ENCODE measurements around the gene MRPS27. TPM values are rescaled to one million over a fixed set of nuclear protein-coding genes. Genes with fewer than 3 reads are reported as not detected.

MRPS27 gene
- total RNA-seq (10 to 100 TPM; 14.8 to 43.3 (median 21.0) TPM), polyA plus RNA-seq (10 to 100 TPM; 22.0 to 24.5 (median 24.3) TPM)
- long read RNA-seq, donor 1, transcript MRPS27-201 (11 exons, 2,785 nt), result major isoform, 5 of 32 reads
- long read RNA-seq, donor 1, partial matches to known transcripts, result 27 of 32 reads
- long read RNA-seq, donor 1, other reads (novel, unspliced or antisense), result 0 of 32 reads
- long read RNA-seq, donor 2, transcript MRPS27-201 (11 exons, 2,785 nt), result major isoform, 9 of 9 reads
- long read RNA-seq, donor 2, partial matches to known transcripts, result 0 of 9 reads
- long read RNA-seq, donor 2, other reads (novel, unspliced or antisense), result 0 of 9 reads
- long read RNA-seq, donor 3, transcript MRPS27-201 (11 exons, 2,785 nt), result major isoform, 7 of 8 reads
- long read RNA-seq, donor 3, partial matches to known transcripts, result 0 of 8 reads
- long read RNA-seq, donor 3, other reads (novel, unspliced or antisense), result 0 of 8 reads
- long read RNA-seq, donor 4, result 0 reads
- long read RNA-seq, donor 5, transcript MRPS27-201 (11 exons, 2,785 nt), result major isoform, 13 of 14 reads
- long read RNA-seq, donor 5, partial matches to known transcripts, result 0 of 14 reads
- long read RNA-seq, donor 5, other reads (novel, unspliced or antisense), result 0 of 14 reads
- long read RNA-seq, donor 6, transcript MRPS27-201 (11 exons, 2,785 nt), result major isoform, 15 of 48 reads
- long read RNA-seq, donor 6, partial matches to known transcripts, result 32 of 48 reads
- long read RNA-seq, donor 6, other reads (novel, unspliced or antisense), result 0 of 48 reads
- long read RNA-seq, donor 7, transcript MRPS27-201 (11 exons, 2,785 nt), result major isoform, 9 of 12 reads
- long read RNA-seq, donor 7, partial matches to known transcripts, result 0 of 12 reads
- long read RNA-seq, donor 7, other reads (novel, unspliced or antisense), result 0 of 12 reads
- long read RNA-seq, donor 8, transcript MRPS27-201 (11 exons, 2,785 nt), result major isoform, 12 of 13 reads
- long read RNA-seq, donor 8, partial matches to known transcripts, result 0 of 13 reads
- long read RNA-seq, donor 8, other reads (novel, unspliced or antisense), result 0 of 13 reads
- long read RNA-seq, donor 9, transcript MRPS27-201 (11 exons, 2,785 nt), result major isoform, 12 of 12 reads
- long read RNA-seq, donor 9, partial matches to known transcripts, result 0 of 12 reads
- long read RNA-seq, donor 9, other reads (novel, unspliced or antisense), result 0 of 12 reads
- long read RNA-seq, donor 10, transcript MRPS27-201 (11 exons, 2,785 nt), result major isoform, 5 of 5 reads
- long read RNA-seq, donor 10, partial matches to known transcripts, result 0 of 5 reads
- long read RNA-seq, donor 10, other reads (novel, unspliced or antisense), result 0 of 5 reads

DNA sequence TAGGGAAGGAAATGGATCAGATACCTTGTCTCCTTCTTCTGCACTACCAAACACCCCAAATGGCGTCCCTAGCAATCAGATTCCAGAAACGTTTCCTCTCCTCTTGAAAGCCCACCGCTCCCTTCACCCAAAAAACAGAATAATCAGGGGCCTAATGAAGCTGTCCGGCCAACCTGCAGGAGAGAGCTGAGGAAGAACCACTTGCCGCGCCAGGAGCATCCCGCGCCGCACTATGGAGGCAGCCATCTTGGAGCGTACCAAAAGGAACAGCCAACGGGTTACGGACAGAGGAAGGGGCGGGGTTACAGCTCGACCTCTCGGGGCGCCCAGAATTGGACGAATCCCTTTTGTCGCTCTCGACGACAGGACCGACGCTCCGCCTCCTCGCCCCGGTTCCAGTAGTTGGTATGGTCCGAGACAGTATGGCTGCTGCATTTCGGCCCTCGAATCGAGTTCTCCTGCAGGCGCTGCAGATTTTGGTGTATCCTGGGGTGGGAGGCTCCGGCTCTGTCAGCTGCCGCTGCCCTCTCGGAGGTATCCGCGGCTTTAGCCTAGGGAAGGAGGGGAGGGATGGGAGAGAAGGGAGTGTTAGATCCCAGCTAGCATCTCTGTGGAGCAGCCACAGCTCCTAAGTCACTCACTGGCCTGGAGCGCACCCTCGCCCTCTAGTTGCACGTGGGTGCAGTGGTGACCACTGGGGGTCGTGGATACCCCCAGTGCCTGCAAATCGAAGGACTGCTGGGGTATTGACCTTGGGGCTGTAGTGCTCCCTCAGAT, at the start of gene MRPS27, which contains the start of gene PTCD2:
Gene MRPS27, minus strand, starts transcription at position 265 of the 777 bp plus-strand sequence. Its CDS starts 19 bp downstream, at position 246.
Gene PTCD2, plus strand, starts transcription at position 398 of the 777 bp plus-strand sequence. Its CDS starts 10 bp downstream, at position 408.
- 0 to 1% (median 0%) methylated on average over 23 to 40 of the region's 40 CpGs for WGBS, 5 donors

GRCh38 chr5:72369711-72370110, 49.7 kb upstream of the MRPS27 start:
- WGBS, 5 donors, result 86 to 93% (median 92%) methylated on average over 3 of the region's 3 CpGs
- no peak for DNase-seq
- H3K27ac ChIP-seq, result no peak overlapping the region
- TF ChIP-seq EP300 (IDR thresholded peaks at IDR 0.05), result no peak
- no peak for TF ChIP-seq POLR2A (IDR thresholded peaks at IDR 0.05)
- TF ChIP-seq POLR2AphosphoS5 (IDR thresholded peaks at IDR 0.05), result no peak
- TF ChIP-seq, protein P1, sequence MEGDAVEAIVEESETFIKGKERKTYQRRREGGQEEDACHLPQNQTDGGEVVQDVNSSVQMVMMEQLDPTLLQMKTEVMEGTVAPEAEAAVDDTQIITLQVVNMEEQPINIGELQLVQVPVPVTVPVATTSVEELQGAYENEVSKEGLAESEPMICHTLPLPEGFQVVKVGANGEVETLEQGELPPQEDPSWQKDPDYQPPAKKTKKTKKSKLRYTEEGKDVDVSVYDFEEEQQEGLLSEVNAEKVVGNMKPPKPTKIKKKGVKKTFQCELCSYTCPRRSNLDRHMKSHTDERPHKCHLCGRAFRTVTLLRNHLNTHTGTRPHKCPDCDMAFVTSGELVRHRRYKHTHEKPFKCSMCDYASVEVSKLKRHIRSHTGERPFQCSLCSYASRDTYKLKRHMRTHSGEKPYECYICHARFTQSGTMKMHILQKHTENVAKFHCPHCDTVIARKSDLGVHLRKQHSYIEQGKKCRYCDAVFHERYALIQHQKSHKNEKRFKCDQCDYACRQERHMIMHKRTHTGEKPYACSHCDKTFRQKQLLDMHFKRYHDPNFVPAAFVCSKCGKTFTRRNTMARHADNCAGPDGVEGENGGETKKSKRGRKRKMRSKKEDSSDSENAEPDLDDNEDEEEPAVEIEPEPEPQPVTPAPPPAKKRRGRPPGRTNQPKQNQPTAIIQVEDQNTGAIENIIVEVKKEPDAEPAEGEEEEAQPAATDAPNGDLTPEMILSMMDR (IDR thresholded peaks at IDR 0.05), result no peak
- no peaks in the 10 kb centered on the region for H3K27me3 ChIP-seq
- H3K4me3 ChIP-seq, result no peak overlapping the region
- peaks cover 0 to 6% (median 0%) of the 10 kb centered on the region in 4 donors for H3K36me3 ChIP-seq
- intact Hi-C loops (cut with DNase I; ENCODE audit: low total_unique reads), result loop anchor here (10.0 kb wide), 1 partner anchor 155 kb away; no protein-coding TSS in a partner anchor
- no peaks in the 10 kb centered on the region for H3K9me3 ChIP-seq
- H3K4me1 ChIP-seq, result peaks cover 0 to 12% (median 4%) of the 10 kb centered on the region in 4 donors

More for the DNA sequence above, at the start of gene MRPS27, which contains the start of gene PTCD2:
- peak; percentile 95 to 99 for DNase-seq
- Histone ChIP-seq H3K27ac (peak within 1 kb of the TSS; percentile 57 to 85 (median 66)), H3K36me3 (peaks cover 0 to 34% (median 25%) of the 10 kb centered on the region in 4 donors), H3K4me3 (peak within 1 kb of the TSS; percentile 74 to 94 (median 82)), H3K27me3 (no peaks in the 10 kb centered on the region), H3K4me1 (peaks cover 4 to 40% (median 28%) of the 10 kb centered on the region in 4 donors), H3K9me3 (no peaks in the 10 kb centered on the region)
- intact Hi-C loops (cut with DNase I; ENCODE audit: low total_unique reads), result no loop called here
- TF ChIP-seq, protein P1 (IDR thresholded peaks at IDR 0.05), result peak in 1 of 7 experiments; percentile 7
- TF ChIP-seq EP300 (IDR thresholded peaks at IDR 0.05) (no peak), POLR2AphosphoS5 (IDR thresholded peaks at IDR 0.05) (peak; percentile 57 to 93 (median 77)), POLR2A (IDR thresholded peaks at IDR 0.05) (peak in 1 of 4 donors; percentile 45)

DNA sequence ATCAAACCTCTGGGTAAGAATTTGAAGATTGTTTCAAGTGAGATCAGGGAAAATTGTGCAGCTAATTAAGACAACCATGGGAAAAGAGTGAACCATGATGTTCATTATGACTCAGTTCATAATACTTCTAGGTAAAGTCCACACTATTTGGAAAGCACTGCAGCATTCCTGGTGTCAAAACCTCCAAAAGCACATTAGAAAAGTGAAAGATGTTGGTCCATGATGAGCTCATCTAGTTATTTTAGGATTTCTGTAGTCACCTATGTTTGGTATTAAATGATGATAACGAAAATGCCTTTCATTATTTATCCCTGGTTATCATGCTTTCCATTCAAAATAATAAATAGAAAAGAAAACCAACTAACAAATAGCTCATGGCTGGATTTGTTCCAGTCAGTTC, 49.3 kb upstream of the MRPS27 start:
- WGBS, 5 donors, result 75 to 91% (median 87%) methylated on average over 1 of the region's 1 CpG
- H3K27me3 ChIP-seq, result no peaks in the 10 kb centered on the region
- TF ChIP-seq, protein P1 (IDR thresholded peaks at IDR 0.05), result no peak
- TF ChIP-seq POLR2AphosphoS5 (IDR thresholded peaks at IDR 0.05) (no peak), EP300 (IDR thresholded peaks at IDR 0.05) (no peak), POLR2A (IDR thresholded peaks at IDR 0.05) (no peak)
- no peak for DNase-seq
- no peaks in the 10 kb centered on the region for H3K9me3 ChIP-seq
- peaks cover 0 to 12% (median 4%) of the 10 kb centered on the region in 4 donors for H3K4me1 ChIP-seq
- no peak overlapping the region for H3K4me3 ChIP-seq
- peaks cover 0 to 10% (median 0%) of the 10 kb centered on the region in 4 donors for H3K36me3 ChIP-seq
- H3K27ac ChIP-seq, result no peak overlapping the region
- intact Hi-C loops (cut with DNase I; ENCODE audit: low total_unique reads), result loop anchor here (10.0 kb wide), 1 partner anchor 156 kb away; no protein-coding TSS in a partner anchor

Data from stomach (tissue), 19 donors.